ENCODE results near the gene COG3. TPM values are rescaled to one million over a fixed set of nuclear protein-coding genes. Genes with fewer than 3 reads are reported as not detected.
"Not testable (repeated sequence)": the region's sequence is repeated elsewhere in the genome, so short reads cannot be mapped to it uniquely, and the experiment has no call there.

COG3 gene
- 13.3 and 15.6 TPM in 2 replicates for total RNA-seq

- peak; percentile 93 for DNase-seq (ENCODE audit: low read depth)
- peak within 1 kb of the TSS; percentile 92 for H3K4me3 ChIP-seq (ENCODE audit: low read depth, low read length)
- TF ChIP-seq CTCF (conservative IDR thresholded peaks at IDR 0.05; ENCODE audit: low read depth, low read length) = peak; percentile 45
These were observed at the start of gene COG3 for GRCh38 chr13:45464687-45465453. Gene COG3 (plus strand): TSS chr13:45464939. CDS start chr13:45465037, 98 bp downstream.

GRCh38 chr13:45415112-45415511 lies 49.6 kb upstream of the COG3 start:
- no peak for TF ChIP-seq CTCF (conservative IDR thresholded peaks at IDR 0.05; ENCODE audit: low read depth, low read length)
- peak overlapping the region; percentile 46 for H3K4me3 ChIP-seq (ENCODE audit: low read depth, low read length)

GRCh38 chr13:45416516-45417128 lies 48.1 kb upstream of the COG3 start:
- DNase-seq (ENCODE audit: low read depth) = no peak
- TF ChIP-seq CTCF (conservative IDR thresholded peaks at IDR 0.05; ENCODE audit: low read depth, low read length) = no peak
- H3K4me3 ChIP-seq (ENCODE audit: low read depth, low read length) = peak overlapping the region; percentile 91

More at GRCh38 chr13:45415112-45415511, 49.6 kb upstream of the COG3 start:
- no peak for DNase-seq (ENCODE audit: low read depth)

GRCh38 chr13:45417790-45418534 lies 46.8 kb upstream of the COG3 start, which contains the start of gene SLC25A30:
Gene SLC25A30 (minus strand): TSS chr13:45418373. CDS start chr13:45411425, 6,948 bp downstream.
- no peak for TF ChIP-seq CTCF (conservative IDR thresholded peaks at IDR 0.05; ENCODE audit: low read depth, low read length)
- peak within 1 kb of the TSS; percentile 91 for H3K4me3 ChIP-seq (ENCODE audit: low read depth, low read length)
- no peak for DNase-seq (ENCODE audit: low read depth)

- not testable (repeated sequence) for DNase-seq (ENCODE audit: low read depth); H3K4me3 ChIP-seq (ENCODE audit: low read depth, low read length)
These were observed 45.4 kb upstream of the COG3 start for GRCh38 chr13:45419389-45419788.

GRCh38 chr13:45419945-45420344 lies 44.8 kb upstream of the COG3 start:
- TF ChIP-seq CTCF (conservative IDR thresholded peaks at IDR 0.05; ENCODE audit: low read depth, low read length) = no peak
- H3K4me3 ChIP-seq (ENCODE audit: low read depth, low read length) = no peak overlapping the region
- no peak for DNase-seq (ENCODE audit: low read depth)

GRCh38 chr13:45422731-45423292 lies 41.9 kb upstream of the COG3 start:
- no peak for TF ChIP-seq CTCF (conservative IDR thresholded peaks at IDR 0.05; ENCODE audit: low read depth, low read length)
- DNase-seq (ENCODE audit: low read depth) = no peak
- H3K4me3 ChIP-seq (ENCODE audit: low read depth, low read length) = no peak overlapping the region

- not testable (repeated sequence) for H3K4me3 ChIP-seq (ENCODE audit: low read depth, low read length); DNase-seq (ENCODE audit: low read depth)
These were observed 38.5 kb upstream of the COG3 start for GRCh38 chr13:45426056-45426841.
